H1 (cell line): ENCODE measurements around the gene RYR3.

ENCODE experiments used
- EP300 ChIP-seq, 2 experiments: IDR thresholded peaks; 1 replicate in 1 of 2; 2 replicates in 1 of 2; pipeline ENCODE4 v1.6.1; 2011 to 2012; ENCODE audit warnings: low read depth in 2 of 2, low read length in 2 of 2, mild to moderate bottlenecking in 2 of 2, borderline replicate concordance in 1 of 2, inconsistent platforms in 1 of 2, moderate library complexity in 1 of 2
- HDAC6 ChIP-seq: IDR thresholded peaks from one replicate; pipeline ENCODE4 v1.7.1; 2012; ENCODE audit warnings: low read depth, mild to moderate bottlenecking, inconsistent platforms, low read length, moderate library complexity
- KDM5A ChIP-seq: fragments of 200-600 bp; IDR thresholded peaks from 2 replicates; pipeline ENCODE4 v1.7.1; 2012; ENCODE audit warnings: mild to moderate bottlenecking, low read length, inconsistent platforms, mixed read lengths
- POLR2A ChIP-seq, 2 experiments: IDR thresholded peaks; 1 replicate in 1 of 2; 2 replicates in 1 of 2; pipeline ENCODE4 v1.6.1; 2011; ENCODE audit warnings: low read depth in 2 of 2, low read length in 2 of 2, mild to moderate bottlenecking in 2 of 2; ENCODE audit errors: control extremely low read depth in 1 of 2
- RAD21 ChIP-seq, 2 experiments: IDR thresholded peaks in 1 of 2; conservative IDR thresholded peaks in 1 of 2; 2 replicates each; pipeline ENCODE4 v1.6.1; 2011; ENCODE audit warnings: low read depth in 2 of 2, low read length in 2 of 2, improper control_type of control experiment in 1 of 2, inconsistent platforms in 1 of 2, mild to moderate bottlenecking in 1 of 2, moderate library complexity in 1 of 2
- SUZ12 ChIP-seq: fragments of 200-600 bp; sonication (generic); IDR thresholded peaks from 2 replicates; pipeline ENCODE4 v1.6.1; 2012; ENCODE audit warnings: mild to moderate bottlenecking, inconsistent platforms, low read length, moderate library complexity, mixed read lengths
- TEAD4 ChIP-seq: IDR thresholded peaks from 2 replicates; pipeline ENCODE4 v1.6.1; 2012; ENCODE audit warnings: low read depth, low read length, inconsistent platforms, mixed read lengths
- YY1 ChIP-seq: IDR thresholded peaks from 2 replicates; pipeline ENCODE4 v1.6.1; 2011; ENCODE audit warnings: low read depth, mild to moderate bottlenecking, low read length
- TF ChIP-seq, protein P1 (sequence below): fragments of 300-600 bp; sonication (generic); IDR thresholded peaks from 2 replicates; pipeline ENCODE4 v1.7.1; 2012; ENCODE audit warnings: low read length, moderate library complexity, mild to moderate bottlenecking, inconsistent platforms; ENCODE audit not compliant: insufficient replicate concordance
- TF ChIP-seq, protein P2 (sequence below), 3 experiments: IDR thresholded peaks; 1 replicate in 2 of 3; 2 replicates in 1 of 3; pipeline versions ENCODE4 v1.5.1 to v1.6.1; 2011; ENCODE audit warnings: low read length in 3 of 3, mild to moderate bottlenecking in 3 of 3, inconsistent platforms in 2 of 3, low read depth in 1 of 3, moderate library complexity in 1 of 3; ENCODE audit not compliant: insufficient read depth in 1 of 3; ENCODE audit errors: control extremely low read depth in 1 of 3
- TF ChIP-seq, protein P3 (sequence below): IDR thresholded peaks from 2 replicates; pipeline ENCODE4 v1.6.1; 2012; ENCODE audit warnings: inconsistent platforms

DNA sequence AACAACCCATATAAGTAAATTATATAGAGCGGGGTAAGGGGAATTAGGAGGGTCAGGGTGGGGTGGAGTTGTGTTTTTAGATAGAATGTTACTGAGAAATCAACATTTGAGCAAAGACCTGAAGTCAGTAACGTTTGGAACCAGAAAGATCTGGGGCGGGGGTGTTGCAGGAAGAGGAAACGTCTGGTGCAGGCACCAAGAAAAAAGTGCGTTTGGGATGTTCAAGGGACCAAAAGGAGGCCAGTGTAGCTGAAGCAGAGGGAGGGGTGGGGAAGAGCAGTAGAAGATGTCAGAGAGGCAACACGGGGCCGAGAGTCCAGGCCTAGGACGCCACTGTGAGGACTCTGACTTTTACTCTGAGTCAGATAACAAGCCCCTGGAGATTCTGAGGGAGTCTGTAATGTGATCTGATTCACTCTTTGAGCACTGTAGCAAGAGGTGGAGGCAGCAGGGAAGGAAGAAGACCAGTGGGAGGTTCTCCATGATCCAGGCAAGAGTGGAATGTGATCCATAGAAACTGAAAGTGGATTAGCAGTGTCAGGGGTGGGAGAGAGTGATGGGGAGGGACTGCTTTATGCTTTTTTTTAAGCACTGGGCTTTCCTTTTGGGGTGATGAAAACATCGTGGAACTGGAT lies 478.3 kb downstream of the RYR3 start:
- TF ChIP-seq, protein P1, sequence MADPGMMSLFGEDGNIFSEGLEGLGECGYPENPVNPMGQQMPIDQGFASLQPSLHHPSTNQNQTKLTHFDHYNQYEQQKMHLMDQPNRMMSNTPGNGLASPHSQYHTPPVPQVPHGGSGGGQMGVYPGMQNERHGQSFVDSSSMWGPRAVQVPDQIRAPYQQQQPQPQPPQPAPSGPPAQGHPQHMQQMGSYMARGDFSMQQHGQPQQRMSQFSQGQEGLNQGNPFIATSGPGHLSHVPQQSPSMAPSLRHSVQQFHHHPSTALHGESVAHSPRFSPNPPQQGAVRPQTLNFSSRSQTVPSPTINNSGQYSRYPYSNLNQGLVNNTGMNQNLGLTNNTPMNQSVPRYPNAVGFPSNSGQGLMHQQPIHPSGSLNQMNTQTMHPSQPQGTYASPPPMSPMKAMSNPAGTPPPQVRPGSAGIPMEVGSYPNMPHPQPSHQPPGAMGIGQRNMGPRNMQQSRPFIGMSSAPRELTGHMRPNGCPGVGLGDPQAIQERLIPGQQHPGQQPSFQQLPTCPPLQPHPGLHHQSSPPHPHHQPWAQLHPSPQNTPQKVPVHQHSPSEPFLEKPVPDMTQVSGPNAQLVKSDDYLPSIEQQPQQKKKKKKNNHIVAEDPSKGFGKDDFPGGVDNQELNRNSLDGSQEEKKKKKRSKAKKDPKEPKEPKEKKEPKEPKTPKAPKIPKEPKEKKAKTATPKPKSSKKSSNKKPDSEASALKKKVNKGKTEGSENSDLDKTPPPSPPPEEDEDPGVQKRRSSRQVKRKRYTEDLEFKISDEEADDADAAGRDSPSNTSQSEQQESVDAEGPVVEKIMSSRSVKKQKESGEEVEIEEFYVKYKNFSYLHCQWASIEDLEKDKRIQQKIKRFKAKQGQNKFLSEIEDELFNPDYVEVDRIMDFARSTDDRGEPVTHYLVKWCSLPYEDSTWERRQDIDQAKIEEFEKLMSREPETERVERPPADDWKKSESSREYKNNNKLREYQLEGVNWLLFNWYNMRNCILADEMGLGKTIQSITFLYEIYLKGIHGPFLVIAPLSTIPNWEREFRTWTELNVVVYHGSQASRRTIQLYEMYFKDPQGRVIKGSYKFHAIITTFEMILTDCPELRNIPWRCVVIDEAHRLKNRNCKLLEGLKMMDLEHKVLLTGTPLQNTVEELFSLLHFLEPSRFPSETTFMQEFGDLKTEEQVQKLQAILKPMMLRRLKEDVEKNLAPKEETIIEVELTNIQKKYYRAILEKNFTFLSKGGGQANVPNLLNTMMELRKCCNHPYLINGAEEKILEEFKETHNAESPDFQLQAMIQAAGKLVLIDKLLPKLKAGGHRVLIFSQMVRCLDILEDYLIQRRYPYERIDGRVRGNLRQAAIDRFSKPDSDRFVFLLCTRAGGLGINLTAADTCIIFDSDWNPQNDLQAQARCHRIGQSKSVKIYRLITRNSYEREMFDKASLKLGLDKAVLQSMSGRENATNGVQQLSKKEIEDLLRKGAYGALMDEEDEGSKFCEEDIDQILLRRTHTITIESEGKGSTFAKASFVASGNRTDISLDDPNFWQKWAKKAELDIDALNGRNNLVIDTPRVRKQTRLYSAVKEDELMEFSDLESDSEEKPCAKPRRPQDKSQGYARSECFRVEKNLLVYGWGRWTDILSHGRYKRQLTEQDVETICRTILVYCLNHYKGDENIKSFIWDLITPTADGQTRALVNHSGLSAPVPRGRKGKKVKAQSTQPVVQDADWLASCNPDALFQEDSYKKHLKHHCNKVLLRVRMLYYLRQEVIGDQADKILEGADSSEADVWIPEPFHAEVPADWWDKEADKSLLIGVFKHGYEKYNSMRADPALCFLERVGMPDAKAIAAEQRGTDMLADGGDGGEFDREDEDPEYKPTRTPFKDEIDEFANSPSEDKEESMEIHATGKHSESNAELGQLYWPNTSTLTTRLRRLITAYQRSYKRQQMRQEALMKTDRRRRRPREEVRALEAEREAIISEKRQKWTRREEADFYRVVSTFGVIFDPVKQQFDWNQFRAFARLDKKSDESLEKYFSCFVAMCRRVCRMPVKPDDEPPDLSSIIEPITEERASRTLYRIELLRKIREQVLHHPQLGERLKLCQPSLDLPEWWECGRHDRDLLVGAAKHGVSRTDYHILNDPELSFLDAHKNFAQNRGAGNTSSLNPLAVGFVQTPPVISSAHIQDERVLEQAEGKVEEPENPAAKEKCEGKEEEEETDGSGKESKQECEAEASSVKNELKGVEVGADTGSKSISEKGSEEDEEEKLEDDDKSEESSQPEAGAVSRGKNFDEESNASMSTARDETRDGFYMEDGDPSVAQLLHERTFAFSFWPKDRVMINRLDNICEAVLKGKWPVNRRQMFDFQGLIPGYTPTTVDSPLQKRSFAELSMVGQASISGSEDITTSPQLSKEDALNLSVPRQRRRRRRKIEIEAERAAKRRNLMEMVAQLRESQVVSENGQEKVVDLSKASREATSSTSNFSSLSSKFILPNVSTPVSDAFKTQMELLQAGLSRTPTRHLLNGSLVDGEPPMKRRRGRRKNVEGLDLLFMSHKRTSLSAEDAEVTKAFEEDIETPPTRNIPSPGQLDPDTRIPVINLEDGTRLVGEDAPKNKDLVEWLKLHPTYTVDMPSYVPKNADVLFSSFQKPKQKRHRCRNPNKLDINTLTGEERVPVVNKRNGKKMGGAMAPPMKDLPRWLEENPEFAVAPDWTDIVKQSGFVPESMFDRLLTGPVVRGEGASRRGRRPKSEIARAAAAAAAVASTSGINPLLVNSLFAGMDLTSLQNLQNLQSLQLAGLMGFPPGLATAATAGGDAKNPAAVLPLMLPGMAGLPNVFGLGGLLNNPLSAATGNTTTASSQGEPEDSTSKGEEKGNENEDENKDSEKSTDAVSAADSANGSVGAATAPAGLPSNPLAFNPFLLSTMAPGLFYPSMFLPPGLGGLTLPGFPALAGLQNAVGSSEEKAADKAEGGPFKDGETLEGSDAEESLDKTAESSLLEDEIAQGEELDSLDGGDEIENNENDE: no peak
- TF ChIP-seq, protein P2, sequence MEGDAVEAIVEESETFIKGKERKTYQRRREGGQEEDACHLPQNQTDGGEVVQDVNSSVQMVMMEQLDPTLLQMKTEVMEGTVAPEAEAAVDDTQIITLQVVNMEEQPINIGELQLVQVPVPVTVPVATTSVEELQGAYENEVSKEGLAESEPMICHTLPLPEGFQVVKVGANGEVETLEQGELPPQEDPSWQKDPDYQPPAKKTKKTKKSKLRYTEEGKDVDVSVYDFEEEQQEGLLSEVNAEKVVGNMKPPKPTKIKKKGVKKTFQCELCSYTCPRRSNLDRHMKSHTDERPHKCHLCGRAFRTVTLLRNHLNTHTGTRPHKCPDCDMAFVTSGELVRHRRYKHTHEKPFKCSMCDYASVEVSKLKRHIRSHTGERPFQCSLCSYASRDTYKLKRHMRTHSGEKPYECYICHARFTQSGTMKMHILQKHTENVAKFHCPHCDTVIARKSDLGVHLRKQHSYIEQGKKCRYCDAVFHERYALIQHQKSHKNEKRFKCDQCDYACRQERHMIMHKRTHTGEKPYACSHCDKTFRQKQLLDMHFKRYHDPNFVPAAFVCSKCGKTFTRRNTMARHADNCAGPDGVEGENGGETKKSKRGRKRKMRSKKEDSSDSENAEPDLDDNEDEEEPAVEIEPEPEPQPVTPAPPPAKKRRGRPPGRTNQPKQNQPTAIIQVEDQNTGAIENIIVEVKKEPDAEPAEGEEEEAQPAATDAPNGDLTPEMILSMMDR (IDR thresholded peaks at IDR 0.05; ENCODE audit: control extremely low read depth in 1 of 3, insufficient read depth in 1 of 3, low read depth in 1 of 3, low read length in 3 of 3): no peak
- TF ChIP-seq, protein P3, sequence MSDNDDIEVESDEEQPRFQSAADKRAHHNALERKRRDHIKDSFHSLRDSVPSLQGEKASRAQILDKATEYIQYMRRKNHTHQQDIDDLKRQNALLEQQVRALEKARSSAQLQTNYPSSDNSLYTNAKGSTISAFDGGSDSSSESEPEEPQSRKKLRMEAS: no peak
- TF ChIP-seq SUZ12: no peak
- TF ChIP-seq TEAD4: no peak
- TF ChIP-seq HDAC6: no peak
- TF ChIP-seq KDM5A: no peak
- no peak for TF ChIP-seq RAD21 (IDR thresholded peaks at IDR 0.05 in 1 of 2, conservative IDR thresholded peaks at IDR 0.05 in 1 of 2; ENCODE audit: low read depth in 2 of 2, low read length in 2 of 2)
- TF ChIP-seq EP300 (IDR thresholded peaks at IDR 0.05; ENCODE audit: borderline replicate concordance in 1 of 2, low read depth in 2 of 2, low read length in 2 of 2): no peak
- no peak for TF ChIP-seq YY1
- TF ChIP-seq POLR2A (IDR thresholded peaks at IDR 0.05; ENCODE audit: control extremely low read depth in 1 of 2, low read depth in 2 of 2, low read length in 2 of 2): no peak
